Sigmoid colon (tissue), 3 donors: ENCODE results near the gene ALB.

Experiments used
- CTCF ChIP-seq, 4 experiments: fragments of 450-650 bp in 3 of 4; fragments of 200-600 bp in 1 of 4; IDR thresholded peaks; one replicate each; pipeline ENCODE4 v1.5.1; 2016 to 2019; ENCODE audit warnings: antibody characterized with exemption in 4 of 4, mild to moderate bottlenecking in 3 of 4, moderate library complexity in 2 of 4
- POLR2A ChIP-seq, 2 donors: fragments of 450-650 bp; IDR thresholded peaks; one replicate each; pipeline ENCODE4 v1.6.1; 2016; ENCODE audit warnings: antibody characterized with exemption in 2 of 2, mild to moderate bottlenecking in 2 of 2, moderate library complexity in 2 of 2

GRCh38 chr4:73406548-73406875, 2.4 kb downstream of the ALB start:
- TF ChIP-seq CTCF (IDR thresholded peaks at IDR 0.05) (no peak), POLR2A (IDR thresholded peaks at IDR 0.05) (no peak)
